SK-N-SH treated with all-trans-retinoic acid at 6 μM for 48 hours (cell line): ENCODE results near the gene SULT2B1.

ENCODE experiments used
- ATAC-seq: fragments of 200-7000 bp; cut with Tn5 transposase; 3 replicates; pipeline ENCODE4 v1.9.1; 2020; ENCODE audit warnings: mild to moderate bottlenecking, moderate library complexity
- ARNTL ChIP-seq: fragments of 450-650 bp; formaldehyde crosslinking; IDR thresholded peaks from 2 replicates; pipeline ENCODE4 v1.5.0; 2020; ENCODE audit warnings: low read depth, mild to moderate bottlenecking, moderate library complexity, borderline replicate concordance
- BACH2 ChIP-seq: fragments of 250-450 bp; sonication (Bioruptor Pico); IDR thresholded peaks from 2 replicates; pipeline ENCODE4 v1.9.0; 2021; ENCODE audit warnings: mild to moderate bottlenecking, borderline replicate concordance
- CSDC2 ChIP-seq: fragments of 250-450 bp; sonication (Bioruptor Pico); IDR thresholded peaks from 2 replicates; pipeline ENCODE4 v1.5.0; 2020; ENCODE audit warnings: mild to moderate bottlenecking, moderate library complexity
- ESRRG ChIP-seq: fragments of 250-450 bp; sonication (Bioruptor Pico); IDR thresholded peaks from 2 replicates; pipeline ENCODE4 v1.6.1; 2021; ENCODE audit warnings: mild to moderate bottlenecking
- GLIS3 ChIP-seq: fragments of 250-450 bp; sonication (Bioruptor Pico); IDR thresholded peaks from 2 replicates; pipeline ENCODE4 v1.5.0; 2020; ENCODE audit warnings: mild to moderate bottlenecking, moderate library complexity
- ISL1 ChIP-seq: fragments of 250-450 bp; sonication (Bioruptor Pico); IDR thresholded peaks from 2 replicates; pipeline ENCODE4 v2.1.2; 2022; ENCODE audit warnings: mild to moderate bottlenecking, moderate library complexity
- OSR1 ChIP-seq: fragments of 250-450 bp; sonication (Bioruptor Pico); IDR thresholded peaks from 2 replicates; pipeline ENCODE4 v1.8.0; 2022; ENCODE audit warnings: moderate library complexity, mild to moderate bottlenecking, inconsistent platforms
- RARB ChIP-seq: fragments of 250-450 bp; sonication (Bioruptor Pico); IDR thresholded peaks from 2 replicates; pipeline ENCODE4 v1.8.0; 2021; ENCODE audit warnings: mild to moderate bottlenecking, moderate library complexity
- SNAI2 ChIP-seq: fragments of 250-450 bp; sonication (Bioruptor Pico); IDR thresholded peaks from 2 replicates; pipeline ENCODE4 v1.5.0; 2020; ENCODE audit warnings: mild to moderate bottlenecking, moderate library complexity
- TCF4 ChIP-seq: fragments of 250-450 bp; sonication (Bioruptor Pico); IDR thresholded peaks from 2 replicates; pipeline ENCODE4 v1.8.0; 2021; ENCODE audit warnings: mild to moderate bottlenecking, moderate library complexity, borderline replicate concordance
- ZC3H10 ChIP-seq: fragments of 250-450 bp; sonication (Bioruptor Pico); IDR thresholded peaks from 2 replicates; pipeline ENCODE4 v1.5.1; 2021; ENCODE audit warnings: mild to moderate bottlenecking, moderate library complexity
- ZFP30 ChIP-seq: fragments of 450-650 bp; formaldehyde crosslinking; IDR thresholded peaks from 2 replicates; pipeline ENCODE4 v1.5.0; 2022; ENCODE audit warnings: mild to moderate bottlenecking, moderate library complexity
- ZNF565 ChIP-seq: fragments of 450-650 bp; formaldehyde crosslinking; conservative IDR thresholded peaks from 2 replicates; pipeline ENCODE4 v1.5.0; 2020; ENCODE audit warnings: low read depth, mild to moderate bottlenecking, moderate library complexity
- ZNF70 ChIP-seq: fragments of 450-650 bp; formaldehyde crosslinking; IDR thresholded peaks from 2 replicates; pipeline ENCODE4 v1.5.0; 2020; ENCODE audit warnings: mild to moderate bottlenecking, moderate library complexity
- ZNF8 ChIP-seq: fragments of 450-650 bp; formaldehyde crosslinking; IDR thresholded peaks from 2 replicates; pipeline ENCODE4 v1.5.0; 2020; ENCODE audit warnings: mild to moderate bottlenecking, moderate library complexity
- TF ChIP-seq, protein P1 (sequence below): fragments of 250-450 bp; sonication (Bioruptor Pico); IDR thresholded peaks from 2 replicates; pipeline ENCODE4 v1.8.0; 2021; ENCODE audit warnings: low read depth, mild to moderate bottlenecking, moderate library complexity, borderline replicate concordance
- TF ChIP-seq, protein P2 (sequence below): fragments of 250-450 bp; sonication (Bioruptor Pico); IDR thresholded peaks from 2 replicates; pipeline ENCODE4 v1.5.1; 2021; ENCODE audit warnings: mild to moderate bottlenecking, moderate library complexity
- TF ChIP-seq, protein P3 (sequence below): fragments of 250-450 bp; sonication (Bioruptor Pico); IDR thresholded peaks from 2 replicates; pipeline ENCODE4 v1.8.0; 2020; ENCODE audit warnings: mild to moderate bottlenecking, moderate library complexity, borderline replicate concordance
- TF ChIP-seq, protein P4 (sequence below): fragments of 250-450 bp; sonication (Bioruptor Pico); IDR thresholded peaks from 2 replicates; pipeline ENCODE4 v1.5.0; 2020; ENCODE audit warnings: mild to moderate bottlenecking, moderate library complexity
- TF ChIP-seq, protein P5 (sequence below): fragments of 250-450 bp; sonication (Bioruptor Pico); IDR thresholded peaks from 2 replicates; pipeline ENCODE4 v1.5.1; 2020; ENCODE audit warnings: low read depth, mild to moderate bottlenecking, moderate library complexity

Gene SULT2B1

DNA sequence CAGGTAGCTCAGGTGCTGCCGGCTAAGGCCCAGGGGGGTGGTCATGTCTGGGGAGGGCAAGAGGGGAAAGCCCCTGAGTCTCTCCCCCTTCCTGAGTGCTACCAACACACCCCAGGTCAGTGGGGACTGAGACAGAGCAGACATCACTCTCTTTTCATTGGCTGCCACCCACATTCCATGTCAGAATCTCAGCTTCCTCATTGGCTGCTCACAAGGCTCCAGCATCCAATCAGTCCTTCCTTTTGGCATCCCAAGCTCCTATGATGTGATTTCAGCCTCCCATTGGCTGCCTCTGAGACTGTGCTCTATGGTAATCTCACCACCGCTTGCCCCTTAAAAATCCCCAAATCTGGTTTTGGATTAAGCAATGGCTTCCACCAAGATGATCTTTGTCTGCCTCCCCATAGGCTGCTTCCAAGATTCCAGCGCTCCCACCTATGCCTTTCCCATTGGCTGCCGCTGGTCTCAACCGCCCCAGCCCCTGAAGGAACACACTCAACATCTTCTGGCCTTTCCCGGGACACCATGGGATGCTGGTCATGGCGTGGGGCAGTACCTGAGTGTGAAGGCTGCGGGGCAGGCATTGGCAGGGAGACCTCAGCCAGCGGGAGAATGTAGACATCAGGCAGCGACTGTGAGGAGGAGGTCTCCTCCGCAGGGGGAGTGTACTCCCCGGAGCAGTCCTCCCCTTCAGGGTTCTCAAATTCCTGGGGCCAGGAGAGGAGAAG lies 42.3 kb upstream of the SULT2B1 start (continued):
- TF ChIP-seq, protein P1, sequence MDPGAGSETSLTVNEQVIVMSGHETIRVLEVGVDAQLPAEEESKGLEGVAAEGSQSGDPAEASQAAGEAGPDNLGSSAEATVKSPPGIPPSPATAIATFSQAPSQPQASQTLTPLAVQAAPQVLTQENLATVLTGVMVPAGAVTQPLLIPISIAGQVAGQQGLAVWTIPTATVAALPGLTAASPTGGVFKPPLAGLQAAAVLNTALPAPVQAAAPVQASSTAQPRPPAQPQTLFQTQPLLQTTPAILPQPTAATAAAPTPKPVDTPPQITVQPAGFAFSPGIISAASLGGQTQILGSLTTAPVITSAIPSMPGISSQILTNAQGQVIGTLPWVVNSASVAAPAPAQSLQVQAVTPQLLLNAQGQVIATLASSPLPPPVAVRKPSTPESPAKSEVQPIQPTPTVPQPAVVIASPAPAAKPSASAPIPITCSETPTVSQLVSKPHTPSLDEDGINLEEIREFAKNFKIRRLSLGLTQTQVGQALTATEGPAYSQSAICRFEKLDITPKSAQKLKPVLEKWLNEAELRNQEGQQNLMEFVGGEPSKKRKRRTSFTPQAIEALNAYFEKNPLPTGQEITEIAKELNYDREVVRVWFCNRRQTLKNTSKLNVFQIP (CRISPR knock-in tag) = no peak
- TF ChIP-seq ESRRG (CRISPR knock-in tag) = no peak
- no peak for TF ChIP-seq BACH2 (CRISPR knock-in tag)
- no peak for TF ChIP-seq RARB (CRISPR knock-in tag)
- TF ChIP-seq, protein P2, sequence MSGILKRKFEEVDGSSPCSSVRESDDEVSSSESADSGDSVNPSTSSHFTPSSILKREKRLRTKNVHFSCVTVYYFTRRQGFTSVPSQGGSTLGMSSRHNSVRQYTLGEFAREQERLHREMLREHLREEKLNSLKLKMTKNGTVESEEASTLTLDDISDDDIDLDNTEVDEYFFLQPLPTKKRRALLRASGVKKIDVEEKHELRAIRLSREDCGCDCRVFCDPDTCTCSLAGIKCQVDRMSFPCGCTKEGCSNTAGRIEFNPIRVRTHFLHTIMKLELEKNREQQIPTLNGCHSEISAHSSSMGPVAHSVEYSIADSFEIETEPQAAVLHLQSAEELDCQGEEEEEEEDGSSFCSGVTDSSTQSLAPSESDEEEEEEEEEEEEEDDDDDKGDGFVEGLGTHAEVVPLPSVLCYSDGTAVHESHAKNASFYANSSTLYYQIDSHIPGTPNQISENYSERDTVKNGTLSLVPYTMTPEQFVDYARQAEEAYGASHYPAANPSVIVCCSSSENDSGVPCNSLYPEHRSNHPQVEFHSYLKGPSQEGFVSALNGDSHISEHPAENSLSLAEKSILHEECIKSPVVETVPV (CRISPR knock-in tag) = no peak
- no peak for TF ChIP-seq ZFP30 (CRISPR knock-in tag)
- no peak for TF ChIP-seq TCF4 (CRISPR knock-in tag)
- TF ChIP-seq ZC3H10 (CRISPR knock-in tag) = no peak
- no peak for TF ChIP-seq ARNTL (CRISPR knock-in tag)
- no peak for TF ChIP-seq ZNF70 (CRISPR knock-in tag)
- no peak for TF ChIP-seq ZNF8 (CRISPR knock-in tag)

DNA sequence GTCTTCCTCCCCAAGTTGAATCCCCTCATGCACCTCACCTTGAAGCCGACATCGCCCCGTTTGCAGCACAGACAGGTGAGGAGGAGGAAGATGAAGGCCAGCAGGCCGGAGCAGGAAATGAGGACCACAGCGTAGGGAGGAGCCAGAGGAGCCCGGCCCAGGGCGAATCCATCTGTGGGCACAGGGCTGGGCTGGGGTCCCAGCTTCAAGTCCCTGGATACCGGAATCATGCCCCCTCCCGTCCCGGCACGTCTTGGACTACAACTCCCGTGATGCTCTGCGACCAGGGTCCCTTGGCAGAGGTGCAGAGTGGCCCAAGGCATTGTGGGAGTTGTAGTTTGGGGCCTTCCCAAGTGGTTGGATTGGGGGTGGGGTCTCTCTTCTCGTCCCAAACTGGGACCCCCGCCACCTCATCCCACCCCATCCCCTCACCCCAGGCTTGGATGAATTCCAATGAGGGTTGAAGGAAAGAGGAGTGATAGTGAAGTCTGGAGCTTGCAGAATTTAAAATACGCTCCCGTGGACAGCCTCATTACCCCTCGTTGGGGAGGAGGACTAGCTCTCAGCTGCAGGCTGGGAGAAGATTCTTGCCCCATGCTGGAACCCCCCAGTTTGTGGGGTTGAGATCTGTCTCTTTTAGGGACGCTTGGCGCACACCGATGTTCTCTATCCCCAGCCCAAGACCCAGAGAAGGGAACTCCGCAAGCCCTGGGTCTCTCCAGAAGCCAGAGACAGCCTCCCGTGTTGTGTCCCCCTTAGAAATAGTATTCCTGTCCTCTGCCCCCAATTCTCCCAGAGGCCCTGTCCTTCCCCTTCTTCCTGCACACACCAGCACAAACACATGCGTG lies 41.3 kb upstream of the SULT2B1 start:
- TF ChIP-seq ZNF70 (CRISPR knock-in tag) = no peak
- TF ChIP-seq OSR1 (CRISPR knock-in tag) = no peak
- no peak for TF ChIP-seq RARB (CRISPR knock-in tag)
- TF ChIP-seq, protein P2 (CRISPR knock-in tag) = no peak
- TF ChIP-seq GLIS3 (CRISPR knock-in tag) = no peak
- no peak for TF ChIP-seq BACH2 (CRISPR knock-in tag)
- TF ChIP-seq, protein P3, sequence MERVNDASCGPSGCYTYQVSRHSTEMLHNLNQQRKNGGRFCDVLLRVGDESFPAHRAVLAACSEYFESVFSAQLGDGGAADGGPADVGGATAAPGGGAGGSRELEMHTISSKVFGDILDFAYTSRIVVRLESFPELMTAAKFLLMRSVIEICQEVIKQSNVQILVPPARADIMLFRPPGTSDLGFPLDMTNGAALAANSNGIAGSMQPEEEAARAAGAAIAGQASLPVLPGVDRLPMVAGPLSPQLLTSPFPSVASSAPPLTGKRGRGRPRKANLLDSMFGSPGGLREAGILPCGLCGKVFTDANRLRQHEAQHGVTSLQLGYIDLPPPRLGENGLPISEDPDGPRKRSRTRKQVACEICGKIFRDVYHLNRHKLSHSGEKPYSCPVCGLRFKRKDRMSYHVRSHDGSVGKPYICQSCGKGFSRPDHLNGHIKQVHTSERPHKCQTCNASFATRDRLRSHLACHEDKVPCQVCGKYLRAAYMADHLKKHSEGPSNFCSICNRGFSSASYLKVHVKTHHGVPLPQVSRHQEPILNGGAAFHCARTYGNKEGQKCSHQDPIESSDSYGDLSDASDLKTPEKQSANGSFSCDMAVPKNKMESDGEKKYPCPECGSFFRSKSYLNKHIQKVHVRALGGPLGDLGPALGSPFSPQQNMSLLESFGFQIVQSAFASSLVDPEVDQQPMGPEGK (CRISPR knock-in tag) = no peak
- TF ChIP-seq ESRRG (CRISPR knock-in tag) = no peak
- TF ChIP-seq, protein P4, sequence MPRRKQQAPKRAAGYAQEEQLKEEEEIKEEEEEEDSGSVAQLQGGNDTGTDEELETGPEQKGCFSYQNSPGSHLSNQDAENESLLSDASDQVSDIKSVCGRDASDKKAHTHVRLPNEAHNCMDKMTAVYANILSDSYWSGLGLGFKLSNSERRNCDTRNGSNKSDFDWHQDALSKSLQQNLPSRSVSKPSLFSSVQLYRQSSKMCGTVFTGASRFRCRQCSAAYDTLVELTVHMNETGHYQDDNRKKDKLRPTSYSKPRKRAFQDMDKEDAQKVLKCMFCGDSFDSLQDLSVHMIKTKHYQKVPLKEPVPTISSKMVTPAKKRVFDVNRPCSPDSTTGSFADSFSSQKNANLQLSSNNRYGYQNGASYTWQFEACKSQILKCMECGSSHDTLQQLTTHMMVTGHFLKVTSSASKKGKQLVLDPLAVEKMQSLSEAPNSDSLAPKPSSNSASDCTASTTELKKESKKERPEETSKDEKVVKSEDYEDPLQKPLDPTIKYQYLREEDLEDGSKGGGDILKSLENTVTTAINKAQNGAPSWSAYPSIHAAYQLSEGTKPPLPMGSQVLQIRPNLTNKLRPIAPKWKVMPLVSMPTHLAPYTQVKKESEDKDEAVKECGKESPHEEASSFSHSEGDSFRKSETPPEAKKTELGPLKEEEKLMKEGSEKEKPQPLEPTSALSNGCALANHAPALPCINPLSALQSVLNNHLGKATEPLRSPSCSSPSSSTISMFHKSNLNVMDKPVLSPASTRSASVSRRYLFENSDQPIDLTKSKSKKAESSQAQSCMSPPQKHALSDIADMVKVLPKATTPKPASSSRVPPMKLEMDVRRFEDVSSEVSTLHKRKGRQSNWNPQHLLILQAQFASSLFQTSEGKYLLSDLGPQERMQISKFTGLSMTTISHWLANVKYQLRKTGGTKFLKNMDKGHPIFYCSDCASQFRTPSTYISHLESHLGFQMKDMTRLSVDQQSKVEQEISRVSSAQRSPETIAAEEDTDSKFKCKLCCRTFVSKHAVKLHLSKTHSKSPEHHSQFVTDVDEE (CRISPR knock-in tag) = no peak
- no peak for TF ChIP-seq ZNF565 (CRISPR knock-in tag)
- TF ChIP-seq, protein P5, sequence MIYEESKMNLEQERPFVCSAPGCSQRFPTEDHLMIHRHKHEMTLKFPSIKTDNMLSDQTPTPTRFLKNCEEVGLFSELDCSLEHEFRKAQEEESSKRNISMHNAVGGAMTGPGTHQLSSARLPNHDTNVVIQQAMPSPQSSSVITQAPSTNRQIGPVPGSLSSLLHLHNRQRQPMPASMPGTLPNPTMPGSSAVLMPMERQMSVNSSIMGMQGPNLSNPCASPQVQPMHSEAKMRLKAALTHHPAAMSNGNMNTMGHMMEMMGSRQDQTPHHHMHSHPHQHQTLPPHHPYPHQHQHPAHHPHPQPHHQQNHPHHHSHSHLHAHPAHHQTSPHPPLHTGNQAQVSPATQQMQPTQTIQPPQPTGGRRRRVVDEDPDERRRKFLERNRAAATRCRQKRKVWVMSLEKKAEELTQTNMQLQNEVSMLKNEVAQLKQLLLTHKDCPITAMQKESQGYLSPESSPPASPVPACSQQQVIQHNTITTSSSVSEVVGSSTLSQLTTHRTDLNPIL (CRISPR knock-in tag) = no peak
- TF ChIP-seq, protein P1 (CRISPR knock-in tag) = no peak
- TF ChIP-seq ISL1 = no peak
- no peak for TF ChIP-seq SNAI2 (CRISPR knock-in tag)
- TF ChIP-seq ZFP30 (CRISPR knock-in tag) = no peak
- TF ChIP-seq CSDC2 = no peak
- ATAC-seq = peak; percentile 59
